IMR-90 (cell line): ENCODE results near the gene MAML3. TPM values are rescaled to one million over a fixed set of nuclear protein-coding genes. Genes with fewer than 3 reads are reported as not detected.

Source experiments
- ATAC-seq: fragments of 200-7000 bp; cut with Tn5 transposase; 2 replicates; pipeline ENCODE4 v1.9.1; 2020; ENCODE audit warnings: low read depth, mild to moderate bottlenecking, moderate library complexity
- BruUV-seq: library from RNA; stranded (reverse); fragments of 400-500 nt; replicated peaks from 2 replicates; lab custom pipeline; 2021; lab: Mats Ljungman, UMichigan
- CTCF ChIA-PET: fragments of 300-600 bp; formaldehyde crosslinking; extraction: SDS; loops from one replicate; lab custom pipeline; 2021; ENCODE audit warnings: antibody characterized with exemption; lab: Yijun Ruan, JAX
- POLR2A ChIA-PET: fragments of 300-600 bp; sonication (Branson Sonifier 250); formaldehyde crosslinking; loops from one replicate; lab custom pipeline; 2022; ENCODE audit warnings: antibody characterized with exemption; ENCODE audit not compliant: unreplicated experiment; lab: Charles Lee
- DNase-seq: peaks from one replicate; pipeline ENCODE4 v3.0.0; 2013
- H2AFZ ChIP-seq: replicated peaks from 2 replicates; pipeline ENCODE3; 2013; ENCODE audit warnings: low read length, mild to moderate bottlenecking; ENCODE audit not compliant: poor library complexity
- H2AK5ac ChIP-seq: 2 replicates; pipeline ENCODE4 v1.6.1; 2013; ENCODE audit warnings: low read depth, low read length, inconsistent platforms
- H2AK9ac ChIP-seq: replicated peaks from 2 replicates; pipeline ENCODE3; 2013; ENCODE audit warnings: mild to moderate bottlenecking, low read depth, low read length, moderate library complexity; ENCODE audit not compliant: poor library complexity
- H2BK120ac ChIP-seq: 2 replicates; pipeline ENCODE4 v1.6.1; 2013; ENCODE audit warnings: low read depth, low read length, inconsistent platforms
- H2BK15ac ChIP-seq: 3 replicates; pipeline ENCODE4 v1.6.1; 2013; ENCODE audit warnings: low read depth, low read length, inconsistent platforms
- H2BK20ac ChIP-seq: 2 replicates; pipeline ENCODE4 v1.6.1; 2013; ENCODE audit warnings: low read depth, mild to moderate bottlenecking, inconsistent platforms, low read length, moderate library complexity
- H2BK5ac ChIP-seq: 2 replicates; pipeline ENCODE4 v1.6.1; 2013; ENCODE audit warnings: mild to moderate bottlenecking, low read depth, low read length, inconsistent platforms; ENCODE audit not compliant: poor library complexity, severe bottlenecking
- H3K14ac ChIP-seq: replicated peaks from 2 replicates; pipeline ENCODE4 v1.6.1; 2013; ENCODE audit warnings: low read depth, low read length, inconsistent platforms
- H3K18ac ChIP-seq: 2 replicates; pipeline ENCODE4 v1.6.1; 2013; ENCODE audit warnings: low read depth, low read length, control low read depth
- H3K23ac ChIP-seq: 2 replicates; pipeline ENCODE4 v1.6.1; 2013; ENCODE audit warnings: low read depth, low read length, inconsistent platforms
- H3K27ac ChIP-seq: 2 replicates; pipeline ENCODE4 v1.5.1; 2013; ENCODE audit warnings: mild to moderate bottlenecking, control low read depth, low read length; ENCODE audit not compliant: insufficient read depth
- H3K27me3 ChIP-seq: 2 replicates; pipeline ENCODE4 v1.6.1; 2013; ENCODE audit warnings: low read length; ENCODE audit not compliant: control insufficient read depth, insufficient read depth
- H3K36me3 ChIP-seq: 2 replicates; pipeline ENCODE4 v1.6.1; 2013; ENCODE audit warnings: low read length, mixed read lengths; ENCODE audit not compliant: control insufficient read depth, insufficient read depth
- H3K4ac ChIP-seq: 2 replicates; pipeline ENCODE4 v1.6.1; 2013; ENCODE audit warnings: low read depth, low read length, inconsistent platforms
- H3K4me1 ChIP-seq: 2 replicates; pipeline ENCODE4 v1.6.1; 2013; ENCODE audit warnings: low read length, mixed read lengths; ENCODE audit not compliant: control insufficient read depth, insufficient read depth
- H3K4me2 ChIP-seq: 2 replicates; pipeline ENCODE4 v1.6.1; 2013; ENCODE audit warnings: low read depth, mild to moderate bottlenecking, control low read depth, low read length, moderate library complexity
- H3K4me3 ChIP-seq: 2 replicates; pipeline ENCODE4 v1.5.1; 2013; ENCODE audit warnings: low read depth, mild to moderate bottlenecking, control low read depth, low read length, moderate library complexity; ENCODE audit not compliant: insufficient read depth
- H3K56ac ChIP-seq: 2 replicates; pipeline ENCODE4 v1.6.1; 2013; ENCODE audit warnings: low read length, inconsistent platforms; ENCODE audit not compliant: insufficient read depth; ENCODE audit errors: extremely low read depth
- H3K79me1 ChIP-seq, 2 experiments: 2 replicates each; pipeline ENCODE4 v1.6.1; 2013; ENCODE audit warnings: low read length in 2 of 2, inconsistent platforms in 1 of 2, low read depth in 1 of 2
- H3K9ac ChIP-seq: 2 replicates; pipeline ENCODE4 v1.6.1; 2013; ENCODE audit warnings: low read depth, low read length, control low read depth
- H3K9me1 ChIP-seq: 2 replicates; pipeline ENCODE4 v1.6.1; 2013; ENCODE audit warnings: low read length, inconsistent platforms; ENCODE audit not compliant: insufficient read depth
- H3K9me3 ChIP-seq: 2 replicates; pipeline ENCODE4 v1.6.1; 2013; ENCODE audit warnings: low read length; ENCODE audit not compliant: control insufficient read depth, insufficient read depth
- H4K20me1 ChIP-seq: 2 replicates; pipeline ENCODE4 v1.6.1; 2013; ENCODE audit warnings: low read length, inconsistent platforms; ENCODE audit not compliant: insufficient read depth
- H4K5ac ChIP-seq: 2 replicates; pipeline ENCODE4 v1.6.1; 2013; ENCODE audit warnings: mild to moderate bottlenecking, low read depth, low read length, control low read depth
- H4K8ac ChIP-seq, 2 experiments: 2 replicates each; pipeline ENCODE4 v1.6.1; 2013; ENCODE audit warnings: low read depth in 2 of 2, low read length in 2 of 2, control low read depth in 1 of 2, inconsistent platforms in 1 of 2
- H4K91ac ChIP-seq: 2 replicates; pipeline ENCODE4 v1.6.1; 2013; ENCODE audit warnings: low read depth, low read length, inconsistent platforms; ENCODE audit not compliant: insufficient read depth
- MXI1 ChIP-seq: IDR thresholded peaks from 2 replicates; pipeline ENCODE4 v1.6.1; 2012; ENCODE audit warnings: low read depth, mild to moderate bottlenecking, low read length, moderate library complexity, borderline replicate concordance
- POLR2A ChIP-seq: IDR thresholded peaks from 2 replicates; pipeline ENCODE4 v1.6.1; 2012; ENCODE audit warnings: mild to moderate bottlenecking, low read depth, low read length
- RAD21 ChIP-seq: IDR thresholded peaks from 2 replicates; pipeline ENCODE4 v1.6.1; 2012; ENCODE audit warnings: low read length, improper control_type of control experiment
- dilution Hi-C: fragments of 300-500 bp; cut with HindIII; formaldehyde crosslinking; loops from one replicate; pipeline ENCODE4 v1.14.3; 2018; ENCODE audit warnings: low sequenced_read_pairs; ENCODE audit not compliant: unreplicated experiment
- in situ Hi-C: fragments of 300-500 bp; cut with MboI; formaldehyde crosslinking; loops from 3 replicates; pipeline ENCODE4 v1.14.3; 2019; ENCODE audit warnings: low sequenced_read_pairs, inconsistent platforms, mixed read lengths
- intact Hi-C: fragments of 100-400 bp; cut with micrococcal nuclease; formaldehyde crosslinking; loops from 2 replicates; pipeline ENCODE4 v1.10.0; 2022
- polyA plus RNA-seq, 3 experiments: library from polyadenylated mRNA; depleted of rRNA; stranded (reverse); fragments of >200 nt; gene quantifications; 2 replicates each; pipeline ENCODE4 v1.2.3, GENCODE V29; 2012; ENCODE audit warnings: low replicate concordance in 1 of 3
- total RNA-seq: library from RNA; depleted of rRNA; stranded (reverse); fragments of >200 nt; gene quantifications from 2 replicates; pipeline ENCODE4 v1.2.3, GENCODE V29; 2012

Gene MAML3
- total and polyA plus RNA-seq, 2 of the 4 experiments (the other 2 are of a cell fraction) = 0.90 to 1.7 TPM

DNA sequence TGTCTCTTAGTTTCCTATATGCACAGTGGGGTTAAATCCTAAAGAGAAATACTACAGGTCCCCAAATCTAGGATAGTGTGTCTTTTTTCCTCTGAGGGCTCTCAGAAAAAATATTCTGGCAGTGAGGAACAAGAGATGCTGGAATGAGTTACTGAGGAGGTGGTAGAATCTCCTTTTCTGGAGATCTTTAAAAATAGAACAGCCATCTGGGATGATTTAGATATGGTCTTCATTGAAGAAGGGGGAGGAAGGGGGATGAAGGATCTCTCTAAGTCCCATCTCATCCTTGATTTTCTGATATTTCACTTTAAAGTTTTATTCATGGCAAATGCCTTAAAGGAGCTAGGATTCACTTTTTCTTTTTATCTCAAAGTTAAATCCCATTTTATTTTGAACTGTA lies 235.0 kb downstream of the MAML3 start:
- peak overlapping the region; percentile 50; the same call in 1 of the 2 replicates for H3K4me2 ChIP-seq
- no peak for DNase-seq
- intact Hi-C loops = no loop called here

More for the DNA sequence above, 235.0 kb downstream of the MAML3 start:
- no peaks in the 10 kb centered on the region for H3K27me3 ChIP-seq
- no peak overlapping the region for H3K14ac ChIP-seq
- H2AK9ac ChIP-seq = no peak overlapping the region
- no peak overlapping the region for H4K5ac ChIP-seq
- H4K91ac ChIP-seq = no peak overlapping the region
- no peaks in the 10 kb centered on the region for H4K20me1 ChIP-seq
- H3K4ac ChIP-seq = peak overlapping the region; percentile 9; the same call in 1 of the 2 replicates
- peaks cover 16% of the 10 kb centered on the region for H3K4me1 ChIP-seq
- no peak for TF ChIP-seq RAD21
- no peak for TF ChIP-seq MXI1
- TF ChIP-seq POLR2A = no peak
- H3K9me3 ChIP-seq = no peaks in the 10 kb centered on the region
- no peak overlapping the region for H3K27ac ChIP-seq
- BruUV-seq = no TSS peak
- H2BK5ac ChIP-seq = peak overlapping the region; percentile 75
- ChIA-PET CTCF (no interaction called here), POLR2A (no interaction called here)
- H3K4me3 ChIP-seq = no peak overlapping the region
- peak overlapping the region; percentile 26; the same call in 1 of the 2 replicates for H3K56ac ChIP-seq
- H3K9me1 ChIP-seq = peaks cover 3% of the 10 kb centered on the region; the same call in 1 of the 2 replicates
- in situ Hi-C loops = no loop called here
- H3K9ac ChIP-seq = no peak overlapping the region
- H2BK120ac ChIP-seq = peak overlapping the region; percentile 86
- no peaks in the 10 kb centered on the region for H3K36me3 ChIP-seq
- H3K23ac ChIP-seq = 0 out of 2 replicates have a peak overlapping the region, but pooled peaks have one; percentile 9
- no peak overlapping the region for H2AFZ ChIP-seq
- H2BK15ac ChIP-seq = no peak overlapping the region
- H3K79me1 ChIP-seq = peaks cover 0 to 5% of the 10 kb centered on the region in 2 experiments; a peak in 1 of 4 replicates
- H2AK5ac ChIP-seq = no peak overlapping the region
- H4K8ac ChIP-seq = peak overlapping the region in 1 of 2 experiments; percentile 77; a peak in 1 of 4 replicates
- peak overlapping the region; percentile 27; the same call in 1 of the 2 replicates for H2BK20ac ChIP-seq
- peak overlapping the region; percentile 16; the same call in 1 of the 2 replicates for H3K18ac ChIP-seq
- dilution Hi-C loops = no loop called here
- ATAC-seq = peak; percentile 17; the same call in 1 of the 2 replicates
